Liver (tissue), 3 donors: ENCODE results near the gene TMEM232.

Experiments
- FOXA1 ChIP-seq: IDR thresholded peaks from 2 replicates; pipeline ENCODE4 v1.6.1; 2016; ENCODE audit warnings: antibody characterized with exemption
- NR2F2 ChIP-seq: IDR thresholded peaks from 2 replicates; pipeline ENCODE4 v1.6.1; 2016; ENCODE audit warnings: antibody characterized with exemption
- YY1 ChIP-seq: IDR thresholded peaks from 2 replicates; pipeline ENCODE4 v1.6.1; 2016; ENCODE audit warnings: antibody characterized with exemption, mild to moderate bottlenecking
- TF ChIP-seq, protein P1 (sequence below): fragments of 150-350 bp; IDR thresholded peaks from 2 replicates; pipeline ENCODE4 v1.5.1; 2017; ENCODE audit warnings: improper control_type of control experiment, low read depth, low read length; ENCODE audit not compliant: missing input control
- donor health status: healthy.
- donor health status: healthy.

DNA sequence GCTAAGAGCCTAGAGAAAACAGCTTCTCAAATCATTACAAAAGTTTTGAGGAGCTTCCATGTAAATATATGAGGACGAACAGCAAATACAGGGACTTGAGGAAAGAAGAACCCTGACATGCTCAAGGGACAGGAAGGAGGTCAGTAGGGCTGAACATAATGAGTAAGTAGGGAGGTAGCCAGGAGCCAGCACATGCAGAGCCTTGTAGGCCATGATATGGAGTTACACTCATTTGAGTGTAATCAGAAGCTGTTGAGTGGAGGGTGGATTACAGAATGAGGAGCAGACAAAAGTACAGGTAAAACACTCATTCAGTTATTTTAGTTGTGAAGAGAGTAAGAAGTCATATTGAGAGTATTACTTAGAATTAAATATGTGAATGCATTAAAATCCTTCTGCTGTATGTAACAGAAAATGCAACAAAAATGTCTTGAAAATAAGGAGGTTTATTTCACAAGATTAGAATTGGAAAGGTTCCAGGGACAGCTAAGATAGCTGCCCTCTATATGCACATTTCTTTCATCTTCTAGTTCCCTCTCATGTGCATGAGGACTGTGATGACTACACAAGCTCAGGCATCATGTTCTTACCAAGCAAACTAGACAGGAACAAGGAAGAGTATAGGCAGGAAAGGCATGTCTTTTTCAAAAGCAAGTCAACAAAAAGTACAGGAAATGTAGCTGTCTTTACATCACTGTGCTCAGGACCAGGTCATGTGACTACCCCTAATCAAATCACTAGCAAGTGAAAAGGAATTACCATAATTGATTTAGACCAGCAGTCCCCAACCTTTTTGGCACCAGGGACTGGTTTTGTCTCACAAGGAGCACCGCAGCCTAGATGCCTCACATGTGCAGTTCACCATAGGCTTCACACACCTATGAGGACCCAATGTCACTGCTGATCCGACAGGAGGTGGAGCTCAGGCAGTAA is 87.2 kb downstream of the TMEM232 start:
- TF ChIP-seq, protein P1, sequence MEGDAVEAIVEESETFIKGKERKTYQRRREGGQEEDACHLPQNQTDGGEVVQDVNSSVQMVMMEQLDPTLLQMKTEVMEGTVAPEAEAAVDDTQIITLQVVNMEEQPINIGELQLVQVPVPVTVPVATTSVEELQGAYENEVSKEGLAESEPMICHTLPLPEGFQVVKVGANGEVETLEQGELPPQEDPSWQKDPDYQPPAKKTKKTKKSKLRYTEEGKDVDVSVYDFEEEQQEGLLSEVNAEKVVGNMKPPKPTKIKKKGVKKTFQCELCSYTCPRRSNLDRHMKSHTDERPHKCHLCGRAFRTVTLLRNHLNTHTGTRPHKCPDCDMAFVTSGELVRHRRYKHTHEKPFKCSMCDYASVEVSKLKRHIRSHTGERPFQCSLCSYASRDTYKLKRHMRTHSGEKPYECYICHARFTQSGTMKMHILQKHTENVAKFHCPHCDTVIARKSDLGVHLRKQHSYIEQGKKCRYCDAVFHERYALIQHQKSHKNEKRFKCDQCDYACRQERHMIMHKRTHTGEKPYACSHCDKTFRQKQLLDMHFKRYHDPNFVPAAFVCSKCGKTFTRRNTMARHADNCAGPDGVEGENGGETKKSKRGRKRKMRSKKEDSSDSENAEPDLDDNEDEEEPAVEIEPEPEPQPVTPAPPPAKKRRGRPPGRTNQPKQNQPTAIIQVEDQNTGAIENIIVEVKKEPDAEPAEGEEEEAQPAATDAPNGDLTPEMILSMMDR = no peak
- TF ChIP-seq NR2F2 = no peak
- no peak for TF ChIP-seq FOXA1
- no peak for TF ChIP-seq YY1
